IPS-NIHi11 (cell line): Measurements from ENCODE around the gene RUFY4.

ENCODE experiments used
- DNase-seq: peaks from one replicate; pipeline ENCODE4 v3.0.0; 2012; ENCODE audit warnings: mixed read lengths, low spot score

The RUFY4 gene

DNA sequence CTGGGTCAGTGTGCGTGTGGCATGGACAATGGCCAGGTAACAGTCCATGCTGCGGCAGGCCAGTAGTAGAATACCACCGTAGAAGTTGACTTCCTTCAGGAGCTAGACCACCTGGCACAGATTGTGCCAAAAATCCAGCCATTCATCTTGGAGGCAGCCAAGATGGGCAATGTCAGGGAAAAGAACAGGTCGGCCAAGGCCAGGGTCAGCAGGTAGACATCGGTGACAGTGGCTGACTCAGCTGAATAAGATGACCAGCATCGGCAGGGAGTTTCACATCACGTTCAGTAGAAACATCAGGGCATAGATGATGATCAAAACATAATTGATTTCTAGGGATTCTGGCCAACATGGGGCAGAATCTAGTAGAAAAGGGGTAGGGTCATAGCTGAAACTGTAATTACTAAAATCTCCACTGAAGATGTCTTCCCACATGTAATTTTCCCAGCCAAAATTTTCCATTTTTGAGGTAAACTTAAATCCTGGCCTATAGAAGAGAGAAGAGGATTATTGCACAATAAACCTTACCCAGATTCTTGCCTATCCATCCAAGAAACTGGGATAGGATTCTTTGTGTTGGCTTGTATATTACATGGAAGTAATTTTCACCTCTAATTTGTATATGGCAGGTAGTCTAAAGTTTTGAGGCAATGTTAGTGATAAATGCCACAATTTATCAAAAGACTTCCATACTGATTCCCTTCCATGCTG lies 7.9 kb upstream of the RUFY4 start:
- DNase-seq, result no peak

DNA sequence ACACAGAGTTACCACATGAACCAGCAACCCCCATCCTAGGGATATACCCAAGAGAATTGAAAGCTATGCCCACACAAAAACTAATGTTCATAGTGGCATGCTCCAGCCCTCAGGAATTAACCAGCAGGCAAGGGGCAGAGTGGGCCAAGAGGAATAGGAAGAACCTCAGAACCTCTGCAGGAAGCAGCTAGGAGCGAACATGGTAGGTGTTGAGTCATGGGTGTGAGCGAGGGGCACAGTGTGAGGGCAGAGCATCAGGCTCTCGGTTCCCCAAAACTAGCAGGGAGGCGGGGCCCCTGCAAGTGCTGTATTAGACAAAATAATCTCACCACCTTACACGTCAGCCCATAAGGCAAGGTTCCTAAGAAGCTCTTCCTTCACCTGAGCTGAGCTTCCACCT lies 5.6 kb upstream of the RUFY4 start:
- DNase-seq, result no peak

DNA sequence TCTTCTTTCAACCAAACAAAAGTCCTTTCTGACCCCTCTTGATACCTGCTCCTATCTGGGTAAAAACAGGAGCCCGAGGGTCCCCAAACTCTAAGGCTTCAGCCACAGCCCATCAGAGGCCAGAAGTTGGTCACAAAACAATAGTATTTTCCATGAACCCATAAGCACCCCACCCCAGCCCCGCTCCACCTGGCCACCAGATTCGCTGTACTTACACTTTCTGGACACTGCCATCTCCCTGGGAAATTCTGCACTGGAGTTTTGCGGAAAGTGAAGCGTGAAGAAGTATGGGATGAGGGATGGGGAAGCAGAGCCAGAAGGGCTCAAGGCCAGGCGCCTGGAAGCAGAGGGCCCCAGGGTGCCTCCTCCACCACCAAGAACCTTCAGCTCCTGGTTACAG lies 5.2 kb upstream of the RUFY4 start:
- no peak for DNase-seq

DNA sequence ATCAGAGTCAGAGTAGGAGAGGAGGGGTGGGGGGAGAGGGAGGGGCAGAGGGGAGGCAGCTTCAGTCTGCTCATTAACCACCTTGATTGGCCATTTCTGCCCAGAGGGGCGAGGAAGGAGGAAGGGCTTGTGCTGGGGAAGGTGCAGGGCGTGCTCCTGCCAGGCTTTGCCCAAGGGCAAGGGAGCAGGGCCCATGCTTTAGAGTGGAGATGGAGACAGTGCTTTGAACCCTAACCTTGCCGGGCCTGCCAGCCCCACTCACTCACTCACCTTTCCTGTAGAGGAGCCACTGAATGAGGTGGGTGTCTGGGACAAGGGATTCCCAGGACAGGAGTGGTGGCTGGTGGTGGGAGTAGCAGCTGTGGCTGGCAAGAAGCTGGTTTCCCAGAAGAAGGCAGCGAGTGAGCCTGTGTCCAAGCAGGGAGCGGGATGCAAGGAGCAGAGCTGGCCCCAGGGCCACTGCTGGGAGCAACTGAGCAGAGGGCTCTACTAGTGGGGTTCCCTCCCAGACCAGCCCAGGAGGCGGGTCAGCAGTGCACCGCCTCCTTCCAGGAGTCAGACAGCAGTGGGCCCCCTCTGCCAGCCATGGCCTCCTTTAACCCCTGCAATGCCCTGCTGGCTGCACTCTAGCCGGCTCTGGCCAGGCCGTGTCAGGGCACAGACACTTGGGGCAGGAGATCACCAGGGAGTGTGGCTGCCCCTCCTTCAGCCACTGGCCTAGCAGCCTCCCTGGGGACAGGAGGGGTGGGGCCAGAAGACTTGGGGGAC lies 3.6 kb upstream of the RUFY4 start:
- peak; percentile 37 for DNase-seq

DNA sequence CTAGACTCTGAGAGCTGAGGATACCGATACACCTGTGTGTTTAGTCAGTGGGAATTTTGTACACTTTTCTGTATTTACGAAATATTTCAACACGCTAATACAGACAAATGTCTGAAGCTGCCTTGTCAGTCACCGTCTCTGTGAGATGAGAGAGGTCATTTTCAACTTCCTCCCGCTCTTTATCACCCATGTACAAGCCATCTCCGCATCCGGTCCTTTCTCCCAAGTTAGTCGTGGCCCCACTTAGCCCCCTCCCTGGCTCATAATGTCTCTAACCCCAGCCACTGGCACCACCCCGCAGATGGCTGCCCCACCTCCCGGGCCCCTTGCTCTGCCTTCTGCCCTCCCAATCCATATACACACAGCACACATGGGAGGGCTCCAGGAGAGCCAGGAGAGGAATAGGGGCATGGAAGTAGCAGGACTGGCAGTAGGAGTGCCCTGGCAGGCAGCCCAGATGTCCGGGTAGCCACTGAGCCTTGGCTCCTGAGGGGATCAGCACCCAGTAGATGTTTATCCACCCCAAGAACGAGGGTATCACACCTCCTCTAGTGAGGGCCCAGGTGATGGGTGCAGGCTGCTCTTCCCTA lies 2.0 kb upstream of the RUFY4 start:
- no peak for DNase-seq

DNA sequence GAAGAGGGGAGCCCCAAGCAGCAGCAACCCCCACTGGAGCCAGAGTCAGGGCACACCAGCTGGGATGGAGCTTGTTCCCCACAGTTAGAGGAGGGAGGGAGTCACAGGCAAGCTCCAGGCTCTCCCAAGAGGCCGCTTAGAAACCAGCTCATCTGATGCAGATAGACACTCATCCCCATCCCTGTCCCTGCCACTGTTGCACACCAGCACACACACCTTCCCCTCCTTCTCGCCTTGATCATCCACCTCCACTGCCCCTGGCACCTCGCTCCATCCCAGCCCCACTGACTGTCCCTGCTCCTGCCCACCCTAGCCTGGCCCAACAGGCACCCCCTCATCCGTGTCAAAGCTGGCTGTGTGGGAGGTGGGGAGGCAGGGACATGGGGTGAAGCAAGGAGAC lies 1.5 kb upstream of the RUFY4 start:
- DNase-seq, result no peak

DNA sequence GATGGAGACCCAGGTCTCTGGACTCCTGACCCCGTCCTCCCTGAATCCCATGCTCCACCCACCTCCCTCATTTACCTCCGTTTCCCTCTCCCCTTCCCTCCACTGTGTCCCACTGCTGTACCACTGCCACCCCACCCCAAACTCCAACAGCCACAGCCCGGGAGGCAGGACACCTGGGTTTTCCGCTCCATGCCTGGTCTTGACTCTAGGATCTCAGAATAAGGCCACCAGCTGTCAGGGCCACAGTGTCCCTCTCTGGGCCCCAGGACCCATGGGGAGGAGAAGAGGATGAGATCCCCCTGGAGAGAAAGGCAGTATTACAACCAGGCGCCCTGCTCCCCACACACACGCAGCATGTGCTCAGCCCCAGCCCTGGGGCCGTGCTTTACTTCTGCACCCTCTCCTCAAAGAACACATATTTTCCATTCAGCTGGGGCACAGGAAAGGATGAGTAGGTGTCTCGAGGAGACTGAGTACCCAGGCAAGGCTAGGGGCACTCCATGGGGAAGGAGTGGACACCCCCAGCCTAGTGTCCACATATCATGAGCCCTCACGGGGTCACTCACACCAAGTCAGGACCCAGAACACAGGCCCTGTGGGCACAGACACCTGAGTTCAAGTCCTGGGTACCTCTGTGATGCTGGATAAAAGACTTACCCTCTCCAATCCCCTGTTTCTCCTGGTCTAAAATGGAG lies 700 bp downstream of the RUFY4 start:
- DNase-seq, result no peak

DNA sequence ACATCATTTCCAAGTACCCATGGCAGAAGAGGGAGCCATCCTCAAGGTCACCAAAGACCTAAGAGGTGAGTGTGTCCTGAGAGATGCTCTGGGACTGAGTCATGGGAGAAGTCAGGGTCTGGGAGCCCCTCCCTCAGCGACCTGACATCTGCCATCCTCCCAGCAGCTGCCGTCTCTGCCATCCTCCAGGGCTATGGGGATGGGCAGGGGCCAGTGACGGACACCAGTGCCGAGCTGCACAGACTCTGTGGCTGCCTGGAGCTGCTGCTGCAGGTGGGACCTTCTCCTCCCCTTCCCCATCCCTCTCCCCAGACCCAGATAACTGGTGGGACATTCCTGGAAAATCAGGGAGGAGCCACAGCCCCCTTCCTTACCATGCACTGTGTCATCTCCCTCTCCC lies 1.5 kb downstream of the RUFY4 start:
- no peak for DNase-seq

DNA sequence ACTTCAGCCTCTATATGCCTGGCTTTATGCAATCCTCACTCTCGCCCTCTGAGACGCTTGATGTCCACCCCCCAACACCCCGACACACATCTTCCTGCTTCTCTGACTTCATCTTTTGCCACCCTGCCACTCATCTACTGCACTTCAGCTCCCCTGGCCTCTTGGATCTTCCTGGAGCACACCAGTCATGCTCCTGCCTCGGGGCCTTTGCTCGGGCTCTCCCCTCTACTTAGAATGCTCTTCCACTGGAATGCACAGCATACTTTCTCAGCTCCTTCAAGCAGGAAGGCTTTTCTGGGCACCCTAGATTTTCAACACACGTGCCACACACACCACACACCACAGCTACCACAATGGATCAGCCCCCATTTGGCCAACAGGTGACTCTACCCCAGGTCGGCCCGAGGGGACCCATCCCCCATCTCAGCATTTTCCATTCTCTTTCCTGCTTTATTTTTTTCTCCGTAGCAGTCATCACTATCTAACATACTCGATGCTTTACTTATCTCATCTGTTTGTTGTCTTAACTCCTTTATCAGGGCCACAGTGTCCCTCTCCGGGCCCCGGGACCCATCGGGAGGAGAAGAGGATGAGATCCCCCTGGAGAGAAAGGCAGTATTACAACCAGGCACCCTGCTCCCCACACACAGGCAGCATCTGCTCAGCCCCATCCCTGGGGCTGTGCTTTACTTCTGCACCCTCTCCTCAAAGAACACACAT lies 2.3 kb downstream of the RUFY4 start:
- DNase-seq, result no peak

DNA sequence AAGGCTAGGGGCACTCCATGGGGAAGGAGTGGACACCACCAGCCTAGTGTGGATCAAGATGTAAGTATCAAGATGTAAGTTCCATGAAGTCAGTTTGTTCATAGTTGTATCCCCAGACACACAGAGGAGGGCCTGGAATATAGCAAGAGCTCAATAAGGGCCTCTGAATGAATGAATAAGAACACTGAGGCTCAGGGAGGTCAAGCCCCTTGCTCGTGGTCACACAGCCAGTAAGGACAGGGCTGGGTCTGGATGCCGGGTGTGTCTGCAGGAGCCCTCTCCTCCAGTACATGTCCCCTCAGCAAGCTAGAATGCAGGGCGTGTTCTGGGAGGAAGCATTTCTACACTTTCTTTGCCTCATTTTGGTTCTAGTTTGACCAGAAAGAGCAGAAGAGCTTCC lies 2.9 kb downstream of the RUFY4 start:
- no peak for DNase-seq

DNA sequence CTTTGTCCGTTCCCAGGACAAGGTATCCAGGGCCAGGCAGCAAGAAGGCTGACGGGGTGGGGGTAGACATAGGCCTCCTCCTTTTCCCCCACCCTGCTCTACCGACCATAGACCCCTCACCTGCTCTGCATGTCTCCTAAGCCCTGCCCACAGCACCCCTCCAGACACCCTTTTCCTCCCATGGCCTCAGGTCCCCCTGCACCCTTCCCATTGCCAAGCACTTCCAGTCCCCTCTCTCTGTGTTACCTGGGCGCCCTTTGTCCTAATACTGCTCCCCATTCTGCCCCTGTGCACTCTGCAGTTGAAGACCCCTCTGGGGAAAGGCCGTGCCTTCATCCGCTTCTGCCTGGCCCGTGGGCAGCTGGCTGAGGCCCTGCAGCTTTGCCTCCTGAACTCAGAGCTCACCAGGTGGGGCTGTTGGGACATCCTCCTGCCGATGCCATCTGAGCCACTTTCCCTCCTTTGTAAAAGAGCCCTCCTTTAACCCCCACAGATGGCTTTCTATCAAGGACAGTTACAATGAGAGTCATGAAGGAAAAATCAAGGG lies 3.5 kb downstream of the RUFY4 start:
- DNase-seq, result no peak

DNA sequence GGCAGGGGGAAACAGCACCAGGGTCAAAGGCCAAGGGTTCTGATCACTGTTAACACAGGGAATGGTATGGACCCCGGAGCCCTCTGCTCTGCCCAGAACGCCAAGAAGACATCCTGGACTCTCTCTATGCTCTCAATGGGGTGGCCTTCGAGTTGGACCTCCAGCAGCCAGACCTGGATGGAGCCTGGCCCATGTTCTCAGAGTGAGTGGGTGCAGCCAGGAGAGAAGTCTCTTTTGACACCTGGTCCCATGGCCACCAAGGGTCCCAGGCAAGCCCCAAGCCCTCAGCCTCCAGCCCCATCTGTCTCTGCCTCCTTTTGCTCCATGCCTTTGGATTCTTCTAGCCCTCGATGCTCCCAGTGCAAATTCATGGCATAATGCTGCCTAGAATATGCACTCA lies 4.1 kb downstream of the RUFY4 start:
- DNase-seq, result no peak

DNA sequence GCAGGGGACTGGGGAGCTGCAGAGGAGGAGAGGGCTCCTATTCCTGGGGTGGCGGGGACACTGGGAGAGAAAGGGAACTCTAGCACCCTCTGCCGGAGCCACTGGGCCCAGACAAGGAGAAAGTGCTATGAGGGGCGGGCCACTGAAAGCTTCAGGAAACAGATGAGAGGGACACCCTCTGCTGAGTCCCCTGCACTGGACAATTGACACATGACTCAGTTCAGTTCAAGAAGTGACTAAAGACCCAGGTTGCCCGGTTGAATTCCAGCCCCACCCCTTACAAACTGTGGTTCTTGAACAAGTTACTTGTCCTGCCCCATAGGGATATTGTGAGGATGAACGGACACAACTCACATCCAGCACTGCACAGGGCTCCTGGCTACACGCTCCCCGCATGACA lies 5.0 kb downstream of the RUFY4 start:
- DNase-seq, result peak; percentile 76

DNA sequence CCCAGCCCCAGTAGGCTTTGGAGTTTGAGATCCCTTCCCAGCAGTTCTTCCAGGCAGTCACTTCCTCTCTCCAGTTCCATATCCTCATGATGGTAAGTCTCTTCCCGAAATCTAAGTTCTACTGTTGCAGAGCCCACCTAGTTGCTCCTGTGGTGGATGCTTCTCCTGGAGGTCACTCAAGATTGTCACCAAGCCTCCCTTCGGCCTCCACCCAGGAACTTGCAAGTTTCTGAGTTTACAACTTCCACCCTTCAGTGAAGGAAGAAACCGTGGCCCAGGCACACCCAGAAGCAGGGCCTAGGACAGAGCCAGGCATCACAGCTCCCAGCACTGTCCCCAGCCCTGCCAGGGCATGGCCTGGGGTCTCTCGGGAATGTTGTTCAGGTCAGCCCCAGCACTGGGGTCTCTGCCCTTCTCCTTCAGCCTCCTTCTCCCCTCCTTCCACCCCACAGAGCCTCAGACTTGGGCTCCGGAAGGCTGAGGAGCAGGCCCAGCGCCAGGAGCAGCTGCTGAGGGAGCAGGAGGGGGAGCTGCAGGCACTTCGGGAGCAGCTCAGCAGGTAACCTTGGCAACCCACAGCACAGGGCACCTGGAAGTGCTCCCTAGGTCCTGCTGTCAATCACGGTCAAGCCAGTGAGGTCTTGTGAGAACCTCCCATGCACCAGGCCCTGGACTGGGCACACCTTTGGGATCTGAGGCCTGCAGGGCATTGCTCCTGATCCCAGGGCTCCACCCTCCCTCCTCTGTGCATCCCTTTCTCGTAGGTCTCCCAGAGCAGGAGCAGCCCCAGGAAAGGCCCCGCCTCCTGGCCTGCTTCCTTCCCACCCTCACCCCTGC lies 7.1 kb downstream of the RUFY4 start:
- peak; percentile 49 for DNase-seq

DNA sequence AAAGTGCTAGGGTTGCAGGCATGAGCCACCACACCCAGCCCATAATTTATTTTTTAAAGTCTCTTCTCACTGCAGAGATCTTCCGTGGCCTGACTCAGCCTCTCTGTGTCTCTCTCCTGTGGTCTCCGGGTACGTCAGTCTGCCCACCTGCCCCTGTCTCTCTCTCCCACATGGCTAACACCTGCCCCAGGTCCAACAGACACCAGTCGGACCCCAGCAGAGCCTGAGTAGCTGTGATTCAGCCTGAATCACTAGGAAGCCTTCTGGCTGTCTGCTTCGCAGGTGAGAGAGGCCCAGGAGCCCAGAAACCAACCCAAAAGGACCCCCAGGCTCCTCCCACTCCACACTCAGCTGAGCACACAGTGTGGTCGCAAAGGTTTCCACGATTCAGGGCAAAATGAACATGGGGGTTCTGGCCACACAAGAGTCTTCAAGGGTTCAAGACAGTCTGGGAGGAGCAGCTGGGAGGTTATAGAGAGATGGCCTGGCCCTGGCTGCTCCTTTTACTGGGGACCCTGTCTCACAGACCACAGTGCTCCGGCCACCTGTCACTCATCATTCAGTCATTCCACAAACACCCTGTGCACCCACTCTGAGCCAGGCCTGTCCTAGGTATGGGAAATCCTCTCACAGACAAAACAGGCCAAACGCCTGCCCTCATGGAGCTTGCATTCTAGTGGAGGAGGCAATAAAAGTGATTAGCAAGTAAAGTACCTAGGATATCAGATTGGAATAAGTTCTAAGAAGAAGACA lies 8.6 kb downstream of the RUFY4 start:
- no peak for DNase-seq

DNA sequence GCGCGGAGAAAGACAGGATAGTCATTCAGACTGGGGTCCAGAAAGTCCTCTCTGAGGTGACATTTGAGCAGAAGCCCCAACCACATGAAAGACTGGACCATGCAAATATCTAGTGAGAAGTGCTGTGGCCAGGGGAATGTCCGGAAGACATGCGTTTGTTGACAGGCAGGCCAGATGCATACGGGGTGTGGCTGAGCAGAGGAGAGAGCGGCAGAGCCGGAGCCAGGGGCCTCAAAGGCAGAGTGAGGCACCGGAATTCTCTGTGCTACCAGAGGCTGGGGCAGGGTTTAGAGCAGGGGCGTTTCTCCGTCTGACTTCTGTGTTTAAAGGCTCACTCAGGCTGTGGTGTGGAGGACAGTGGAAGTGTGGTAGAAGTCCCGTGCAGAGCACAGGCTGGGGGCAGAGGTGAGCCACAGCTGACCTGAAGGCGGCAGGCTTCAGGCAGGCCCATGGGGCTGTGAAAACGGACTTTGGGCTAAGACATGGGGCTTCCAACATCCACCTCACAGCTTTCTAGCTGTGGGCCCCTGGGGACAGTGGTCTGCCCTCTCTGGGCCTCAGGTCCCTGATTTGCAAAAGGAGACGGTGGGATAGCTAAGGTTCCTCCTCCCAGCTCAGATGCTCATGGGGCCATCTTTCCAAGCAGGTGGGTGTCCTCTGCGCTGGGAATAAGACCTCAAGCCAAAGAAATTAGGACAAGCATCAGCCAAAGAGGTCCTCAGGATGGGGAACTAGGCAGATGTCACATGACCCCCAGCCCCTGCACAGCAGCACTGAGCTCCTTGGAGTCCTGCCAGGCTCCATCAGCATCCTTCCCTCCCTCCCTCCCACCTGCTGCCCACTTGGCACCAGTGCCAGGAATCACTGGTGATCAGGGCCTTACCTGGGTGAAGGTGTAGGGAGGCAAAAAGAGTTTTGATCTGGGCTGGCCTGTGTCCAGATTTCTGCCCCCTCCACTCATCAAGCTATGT lies 11.2 kb downstream of the RUFY4 start:
- DNase-seq, result no peak

DNA sequence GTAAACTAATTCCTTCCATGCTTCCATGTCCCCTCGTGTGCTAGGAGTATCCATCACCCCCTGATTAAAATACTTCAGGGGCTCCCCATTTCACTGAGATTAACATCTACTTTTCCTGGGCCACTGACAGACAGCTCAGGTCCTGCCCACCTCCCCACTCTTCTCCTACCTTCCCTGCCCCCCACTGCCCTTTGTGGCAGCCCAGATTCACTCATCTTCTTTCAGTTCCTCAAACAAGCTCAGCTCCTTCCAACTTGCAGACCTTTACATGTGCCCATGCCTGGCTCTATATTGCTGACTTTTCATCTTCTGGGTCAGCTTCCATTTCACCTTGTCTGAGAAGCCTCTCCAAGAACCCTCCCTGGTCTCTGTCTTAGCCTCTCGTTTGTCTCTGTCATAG lies 12.0 kb downstream of the RUFY4 start:
- DNase-seq, result no peak

DNA sequence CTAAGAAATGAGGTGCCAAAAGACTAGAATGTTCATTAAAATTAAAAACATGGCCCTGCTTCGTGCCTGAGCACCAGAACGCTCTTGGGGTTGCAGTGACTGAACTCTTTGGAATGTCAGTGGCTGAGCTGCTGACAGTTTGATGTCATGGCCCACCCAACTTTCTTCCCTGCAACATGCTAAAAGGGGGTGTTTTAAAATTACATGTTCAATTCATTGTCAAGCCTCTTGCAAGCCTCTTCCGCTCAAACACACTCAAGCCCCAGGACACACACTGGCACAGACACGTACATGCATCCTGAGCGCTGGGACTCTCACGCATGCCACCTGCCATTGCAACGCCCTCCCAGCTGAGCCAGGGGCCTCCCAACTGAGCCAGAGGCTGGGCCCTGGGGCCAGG lies 12.6 kb downstream of the RUFY4 start:
- DNase-seq, result no peak
